GM18873 (cell line): ENCODE results near the gene TSPAN18.

Experiments used
- ATAC-seq: cut with Tn5 transposase; IDR thresholded peaks from one replicate; pipeline ENCODE4 v1.9.1; 2021; ENCODE audit warnings: mild to moderate bottlenecking, moderate library complexity, moderate number of reproducible peaks; ENCODE audit not compliant: unreplicated experiment, low FRiP score

The TSPAN18 gene

DNA sequence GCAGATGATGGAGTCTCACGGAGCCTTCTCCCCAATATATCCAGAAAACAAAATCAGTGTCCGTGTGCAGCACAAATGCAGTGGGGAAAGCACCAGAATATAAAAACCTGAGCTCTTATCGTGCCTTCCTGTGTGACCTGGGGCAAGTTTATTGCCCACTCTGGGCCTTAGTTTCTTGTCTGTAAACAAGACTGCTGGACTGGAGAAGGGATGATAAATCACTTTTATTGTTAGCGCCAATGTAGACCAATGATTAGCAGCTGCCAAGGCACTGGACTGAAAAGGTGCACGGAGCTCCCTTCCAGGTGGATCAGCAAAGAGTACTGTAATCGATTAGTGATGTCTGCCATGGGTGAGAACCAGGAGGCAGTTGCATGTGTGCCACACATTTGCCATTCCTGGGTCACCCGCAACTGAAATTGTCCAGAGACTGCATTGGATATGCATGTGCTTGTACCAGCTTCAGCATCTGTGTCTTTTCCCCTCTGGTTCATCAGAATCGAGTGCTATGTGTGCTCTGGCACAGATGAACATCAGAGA lies 89.2 kb downstream of the TSPAN18 start:
- no peak for ATAC-seq

DNA sequence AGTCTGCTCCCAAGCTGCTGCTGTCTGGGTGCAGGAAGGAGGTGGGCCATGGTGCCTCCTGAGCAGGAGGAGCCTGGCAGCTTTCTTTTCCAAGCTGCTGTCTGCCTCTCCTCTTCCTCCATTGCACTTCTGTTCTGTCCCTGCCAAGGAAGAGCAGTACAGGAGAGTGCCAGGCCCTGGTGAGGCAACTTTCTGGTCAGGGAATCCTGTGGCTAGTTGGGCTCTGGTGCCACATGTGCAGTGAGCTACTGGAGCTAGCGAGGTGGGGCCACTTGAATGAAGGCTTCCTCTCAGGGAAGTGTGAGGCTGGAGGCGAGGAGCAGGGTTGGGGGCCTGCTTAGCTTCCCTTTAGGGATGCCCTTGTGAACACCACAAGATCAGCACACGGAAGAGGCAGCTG lies 90.0 kb downstream of the TSPAN18 start:
- no peak for ATAC-seq

GRCh38 chr11:44817207-44817949 lies 90.6 kb downstream of the TSPAN18 start:
- ATAC-seq, result no peak

DNA sequence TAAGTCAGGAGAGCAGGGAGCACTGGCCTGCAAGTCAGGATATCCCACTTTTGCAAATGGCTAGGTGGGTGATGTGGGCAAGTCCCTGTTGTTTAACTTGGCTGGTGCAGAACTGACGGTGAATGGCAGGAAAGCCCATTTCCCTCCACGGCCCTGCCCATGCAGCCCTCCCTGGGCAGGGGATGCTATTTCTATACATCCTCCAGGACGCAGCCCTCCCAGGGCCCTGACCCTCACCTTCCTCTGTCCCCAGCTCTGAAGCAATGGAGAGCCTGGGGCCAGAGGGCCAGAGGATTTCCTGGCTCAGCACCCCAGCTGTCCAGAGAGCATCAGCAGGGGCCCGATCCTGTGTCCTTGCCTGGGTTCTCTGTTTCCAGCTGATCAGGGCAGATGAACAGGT lies 91.3 kb downstream of the TSPAN18 start:
- ATAC-seq, result no peak

GRCh38 chr11:44819346-44819745 lies 92.6 kb downstream of the TSPAN18 start:
- no peak for ATAC-seq

GRCh38 chr11:44822369-44822768 lies 95.6 kb downstream of the TSPAN18 start:
- ATAC-seq, result no peak

DNA sequence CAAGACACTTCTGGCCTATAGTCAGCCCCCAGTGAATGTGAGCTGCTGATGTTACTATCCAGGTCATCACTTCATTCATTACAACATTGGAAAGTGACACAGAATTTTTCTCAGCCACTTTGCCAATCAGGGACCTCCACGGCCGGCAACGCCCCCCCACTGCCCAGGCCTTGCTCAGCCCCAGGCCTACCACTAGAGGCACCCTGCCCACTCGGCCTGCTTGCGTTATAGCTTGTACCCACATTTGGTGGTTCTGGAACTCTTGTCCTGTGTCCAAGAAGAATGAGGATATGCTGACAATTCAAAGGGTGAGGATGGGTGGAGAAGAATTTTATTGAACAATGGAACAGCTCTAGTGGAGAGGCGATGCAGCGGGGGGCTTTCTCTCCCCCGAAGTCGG lies 96.2 kb downstream of the TSPAN18 start:
- no peak for ATAC-seq

DNA sequence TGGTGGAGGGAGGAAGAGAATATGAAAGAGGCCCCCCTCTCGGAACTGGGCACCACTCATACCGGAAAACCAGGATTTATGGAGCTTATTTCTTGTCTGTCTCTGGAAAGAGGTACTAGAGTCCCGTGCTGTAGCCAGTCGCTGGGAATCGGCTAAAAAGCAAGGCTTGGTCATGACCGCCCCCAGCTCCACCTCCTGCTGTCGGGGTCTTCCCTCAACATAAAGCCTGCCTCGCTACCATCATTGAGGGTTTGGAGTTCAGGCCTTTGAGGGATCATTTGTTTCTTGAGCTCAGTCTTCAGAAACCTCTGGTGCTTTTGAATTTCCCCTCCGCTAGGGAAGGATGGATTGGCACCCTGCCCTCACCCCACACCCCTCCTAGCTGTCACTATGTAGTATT lies 97.1 kb downstream of the TSPAN18 start:
- no peak for ATAC-seq

DNA sequence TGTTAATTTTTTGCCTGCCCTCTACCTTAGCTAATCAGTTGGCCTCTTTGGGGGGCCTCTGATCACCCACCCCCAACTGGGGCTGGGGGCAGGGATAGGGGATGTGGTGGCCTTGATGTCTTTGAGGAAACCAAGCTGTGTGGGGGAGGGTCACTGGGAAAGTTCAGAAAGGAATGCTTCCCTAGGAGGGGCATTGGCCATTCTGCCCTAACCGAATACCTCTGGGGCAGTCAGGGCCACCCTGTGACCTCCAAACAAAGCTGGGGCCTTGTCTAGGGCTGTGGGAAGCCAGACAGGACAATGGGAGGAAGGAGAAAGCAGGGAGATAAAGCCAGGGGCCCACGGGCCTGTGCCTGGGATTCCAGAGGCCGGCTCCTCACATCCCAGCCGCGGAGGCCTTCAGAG lies 97.5 kb downstream of the TSPAN18 start:
- no peak for ATAC-seq

DNA sequence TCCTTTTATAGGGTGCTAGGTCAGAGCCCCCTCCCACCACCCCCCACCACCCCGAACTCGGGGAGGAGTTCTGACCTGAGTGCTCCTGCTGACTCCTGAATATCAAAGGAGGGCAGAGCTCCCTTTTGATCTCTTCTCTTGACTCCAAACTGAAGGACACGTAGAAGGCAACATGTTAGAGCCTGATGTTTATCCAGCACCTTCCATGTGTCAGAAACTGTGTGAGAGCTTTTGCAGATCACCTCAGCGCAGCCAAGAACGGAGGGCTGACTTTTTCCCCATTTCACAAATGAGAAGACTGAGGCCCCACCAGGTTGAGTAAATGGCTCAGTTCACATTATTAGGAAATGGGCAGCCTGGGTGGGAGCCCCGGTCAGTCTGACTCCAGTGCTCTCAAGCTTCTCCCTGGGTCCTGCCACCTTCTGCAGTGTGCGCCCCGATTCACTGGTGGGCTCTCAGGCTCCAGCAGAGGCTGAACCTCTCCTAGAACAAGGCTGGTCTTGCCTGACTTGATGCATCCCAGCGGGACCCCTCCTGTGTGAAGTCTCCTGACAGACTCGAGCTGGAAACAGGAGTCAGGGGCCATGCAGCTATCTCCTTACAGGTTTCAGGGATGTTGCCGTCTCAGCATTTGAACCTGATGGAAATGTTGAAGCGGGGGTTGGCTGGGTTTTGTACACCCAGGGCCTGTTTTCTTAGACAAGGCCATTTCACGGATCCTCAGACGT lies 98.5 kb downstream of the TSPAN18 start:
- no peak for ATAC-seq

- no peak for ATAC-seq
These were observed 100.3 kb downstream of the TSPAN18 start for GRCh38 chr11:44826922-44827643.

- ATAC-seq, result no peak
These were observed 101.5 kb downstream of the TSPAN18 start for GRCh38 chr11:44828296-44828695.

- ATAC-seq, result no peak
These were observed 103.1 kb downstream of the TSPAN18 start for GRCh38 chr11:44829838-44830237.

GRCh38 chr11:44831605-44832394 lies 105.0 kb downstream of the TSPAN18 start:
- ATAC-seq, result no peak

- no peak for ATAC-seq
These were observed 105.7 kb downstream of the TSPAN18 start for GRCh38 chr11:44832452-44832851.

- ATAC-seq, result no peak
These were observed 106.6 kb downstream of the TSPAN18 start for GRCh38 chr11:44833221-44833876.

- ATAC-seq, result no peak
These were observed 107.2 kb downstream of the TSPAN18 start for GRCh38 chr11:44833877-44834452.

DNA sequence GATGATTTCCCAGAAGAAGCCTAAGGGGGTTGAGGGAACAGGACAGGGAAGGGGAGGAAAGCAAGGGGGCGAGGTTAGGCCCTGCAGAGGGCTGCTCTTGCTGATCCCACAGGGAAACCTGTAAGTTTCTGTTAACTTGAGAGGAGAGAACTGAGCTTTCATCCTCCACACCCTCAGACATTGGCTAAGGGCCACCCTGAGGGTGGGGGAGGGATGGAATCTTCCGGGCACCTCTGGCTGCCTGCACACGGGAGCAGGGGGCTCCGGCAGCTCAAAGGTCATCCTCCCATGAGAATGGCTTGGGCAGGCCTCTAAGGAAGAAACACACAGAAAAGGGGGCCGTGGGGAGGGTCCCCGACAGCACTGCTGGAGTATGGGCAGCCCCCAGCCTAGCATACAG lies 108.1 kb downstream of the TSPAN18 start:
- ATAC-seq, result no peak

- no peak for ATAC-seq
These were observed 108.5 kb downstream of the TSPAN18 start for GRCh38 chr11:44835296-44835695.
